ENCODE data around the gene SLC25A25.
"Not testable (repeated sequence)": the region's sequence is repeated elsewhere in the genome, so short reads cannot be mapped to it uniquely, and the experiment has no call there.

SLC25A25 gene

GRCh38 chr9:128127990-128128835, 60.2 kb downstream of the SLC25A25 start:
- DNase-seq: peak; percentile 84

DNA sequence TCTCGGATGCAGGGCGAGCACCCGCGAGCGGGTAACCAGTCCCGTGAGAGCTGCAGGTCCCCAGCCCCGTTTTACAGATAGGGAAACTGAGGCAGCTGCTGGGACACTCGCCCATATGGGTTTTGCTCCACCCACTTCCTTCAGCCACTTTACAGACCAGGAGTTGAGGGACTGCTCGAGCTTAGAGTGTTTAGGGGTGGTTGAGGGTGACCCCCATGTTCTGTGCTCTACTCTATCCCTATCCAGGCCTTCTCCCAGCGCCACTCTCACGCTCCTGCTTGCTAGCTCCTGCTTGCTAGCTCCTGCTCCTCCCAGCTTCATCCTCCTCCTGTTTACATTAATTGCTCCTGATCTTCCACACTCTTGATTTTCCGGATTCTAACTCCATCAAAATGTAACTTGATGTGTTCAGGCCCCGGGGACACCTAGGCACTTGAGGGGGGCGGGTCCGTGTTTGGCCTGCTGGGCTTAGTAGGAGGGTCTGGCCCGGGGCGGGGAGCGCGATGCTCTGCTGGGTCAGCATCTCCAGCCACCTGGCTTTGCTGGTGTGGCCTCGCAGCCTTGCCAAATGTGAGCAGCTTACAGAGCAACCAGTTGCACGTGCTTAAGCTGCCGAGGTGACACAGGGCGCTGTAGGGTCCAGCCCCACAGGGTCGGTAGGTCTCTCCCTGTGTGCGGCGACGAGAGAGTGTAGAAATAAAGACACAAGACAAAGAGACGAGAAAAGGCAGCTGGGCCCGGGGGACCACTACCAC, 61.0 kb downstream of the SLC25A25 start:
- no peak for DNase-seq

DNA sequence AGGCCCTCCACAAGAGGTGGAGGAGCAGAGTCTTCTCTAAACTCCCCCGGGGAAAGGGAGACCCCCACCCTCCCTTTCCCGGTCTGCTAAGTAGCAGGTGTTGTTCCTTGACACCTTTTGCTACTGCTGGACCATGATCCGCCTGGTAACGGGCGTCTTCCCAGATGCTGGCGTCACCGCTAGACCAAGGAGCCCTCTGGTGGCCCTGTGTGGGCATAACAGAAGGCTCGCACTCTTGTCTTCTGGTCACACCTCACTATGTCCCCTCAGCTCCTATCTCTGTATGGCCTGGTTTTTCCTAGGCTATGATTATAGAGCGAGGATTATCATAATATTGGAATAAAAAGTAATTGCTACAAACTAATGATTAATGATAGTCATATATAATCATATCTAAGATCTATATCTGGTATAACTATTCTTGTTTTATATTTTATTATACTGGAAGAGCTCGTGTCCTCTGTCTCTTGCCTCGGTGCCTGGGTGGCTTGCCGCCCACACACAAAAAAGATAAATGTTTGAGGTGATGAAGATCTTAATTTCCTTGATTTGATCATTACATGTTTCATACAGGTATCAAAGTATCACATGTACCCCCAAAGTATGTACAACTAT, 62.1 kb downstream of the SLC25A25 start:
- DNase-seq: not testable (repeated sequence)

- DNase-seq: not testable (repeated sequence)
Measured at GRCh38 chr9:128130651-128131050, 62.6 kb downstream of the SLC25A25 start.

DNA sequence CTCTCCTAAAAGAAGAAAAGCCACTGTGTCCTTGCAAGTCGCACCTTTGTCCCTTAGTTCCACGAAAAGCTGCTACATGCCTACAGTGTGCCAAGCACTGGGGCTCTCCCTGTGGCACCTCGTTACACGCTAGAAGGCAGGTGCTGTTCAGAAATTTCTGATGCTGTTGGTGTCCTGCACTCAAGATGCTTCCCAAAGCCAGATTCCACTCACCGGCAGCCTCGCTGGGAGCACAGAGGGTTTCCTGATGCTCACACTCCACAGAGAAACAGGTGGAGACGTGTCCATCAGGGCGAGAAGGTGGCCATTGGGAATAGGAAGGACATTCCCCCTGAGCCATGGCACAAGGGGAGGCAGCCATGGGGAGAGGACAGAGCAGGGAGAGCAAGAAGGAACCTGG, 63.3 kb downstream of the SLC25A25 start:
- DNase-seq: not testable (repeated sequence)

- DNase-seq: not testable (repeated sequence)
Measured at GRCh38 chr9:128132139-128132538, 64.1 kb downstream of the SLC25A25 start.

- DNase-seq: not testable (repeated sequence)
Measured at GRCh38 chr9:128135561-128135960, 67.5 kb downstream of the SLC25A25 start.

DNA sequence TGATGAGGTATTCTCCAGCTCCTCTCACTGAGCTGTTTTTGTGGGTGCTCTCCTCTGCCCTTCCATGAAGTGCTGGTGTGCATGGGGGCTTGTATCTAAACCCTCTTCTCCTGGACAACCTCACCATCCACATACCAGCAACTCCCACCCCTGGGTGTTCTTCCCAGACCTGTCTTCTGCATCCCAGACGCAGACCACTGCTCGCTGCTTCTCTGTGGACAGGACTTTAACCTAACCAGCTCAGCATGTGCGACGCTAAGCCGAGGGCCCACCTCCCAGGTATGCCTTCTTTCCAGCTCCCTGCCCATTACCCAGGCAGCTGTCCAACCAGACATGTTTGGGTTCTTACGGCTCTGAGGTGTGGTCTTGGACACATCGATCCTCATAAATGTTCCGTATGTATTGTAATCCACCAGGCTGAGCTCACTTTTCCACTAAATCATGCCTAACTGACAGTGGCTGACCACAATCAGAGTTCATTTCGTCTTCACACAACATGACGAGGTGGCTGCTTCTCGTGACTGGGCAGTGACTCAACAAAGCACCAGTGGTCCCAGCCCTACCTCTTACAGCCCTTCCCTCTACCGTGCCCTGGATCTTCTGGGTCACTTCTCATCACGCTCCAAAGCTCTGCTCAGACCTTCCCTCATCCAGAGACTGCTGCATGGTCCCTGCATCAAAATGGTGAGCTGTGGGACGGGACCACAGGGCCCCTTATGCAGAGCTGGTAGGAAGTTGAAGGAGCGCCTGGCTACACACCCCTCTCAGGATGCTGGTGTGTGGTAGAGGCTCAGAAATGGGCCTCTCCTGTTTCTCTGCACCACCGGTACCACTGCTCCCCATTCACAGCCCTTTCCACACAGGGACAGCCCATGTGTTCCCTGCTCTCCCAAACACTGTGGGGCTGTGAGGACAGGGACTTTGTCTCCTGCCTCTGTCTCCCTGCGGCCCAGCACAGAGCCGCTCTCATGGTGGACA, 69.1 kb downstream of the SLC25A25 start:
- no peak for DNase-seq

DNA sequence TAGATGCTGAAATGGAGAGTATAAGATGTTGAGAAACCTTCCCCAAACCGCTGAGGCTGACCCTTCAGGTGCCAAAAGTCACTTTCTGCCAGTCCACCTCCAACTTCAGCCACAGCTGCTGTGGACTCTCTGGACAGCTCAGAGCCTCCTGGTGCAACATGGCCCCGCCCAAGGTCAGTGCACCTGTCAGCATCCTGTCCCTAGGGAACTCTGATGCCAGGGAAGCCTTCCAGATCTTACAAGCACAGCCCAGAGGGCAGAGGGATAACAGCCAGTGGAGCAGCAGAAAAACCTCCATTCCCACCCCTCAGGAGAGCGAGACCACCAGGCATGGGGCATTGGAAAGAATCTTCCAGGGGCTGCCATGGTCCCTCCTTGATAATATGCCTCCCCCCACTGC, 70.0 kb downstream of the SLC25A25 start:
- DNase-seq: no peak

GRCh38 chr9:128139621-128140020, 71.6 kb downstream of the SLC25A25 start:
- DNase-seq: no peak

DNA sequence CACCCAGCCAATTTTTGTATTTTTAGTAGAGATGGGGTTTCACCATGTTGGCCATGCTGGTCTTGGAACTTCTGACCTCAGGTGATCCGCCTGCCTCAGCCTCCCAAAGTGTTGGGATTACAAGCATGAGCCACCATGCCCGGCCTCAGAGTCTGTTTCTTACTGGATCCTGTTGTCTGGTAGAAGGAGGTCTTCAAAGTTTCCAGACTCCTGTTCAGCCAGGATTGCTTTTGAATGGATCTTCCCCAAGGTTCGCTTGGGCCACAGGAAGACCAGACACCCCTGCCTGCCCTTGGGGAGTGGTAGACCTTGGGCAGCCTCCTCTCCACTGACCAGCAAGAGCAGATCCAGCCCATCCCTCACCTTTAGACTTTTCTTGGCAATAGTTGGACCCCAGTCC, 73.6 kb downstream of the SLC25A25 start:
- DNase-seq: no peak

- DNase-seq: no peak
Measured at GRCh38 chr9:128142061-128142460, 74.0 kb downstream of the SLC25A25 start.

DNA sequence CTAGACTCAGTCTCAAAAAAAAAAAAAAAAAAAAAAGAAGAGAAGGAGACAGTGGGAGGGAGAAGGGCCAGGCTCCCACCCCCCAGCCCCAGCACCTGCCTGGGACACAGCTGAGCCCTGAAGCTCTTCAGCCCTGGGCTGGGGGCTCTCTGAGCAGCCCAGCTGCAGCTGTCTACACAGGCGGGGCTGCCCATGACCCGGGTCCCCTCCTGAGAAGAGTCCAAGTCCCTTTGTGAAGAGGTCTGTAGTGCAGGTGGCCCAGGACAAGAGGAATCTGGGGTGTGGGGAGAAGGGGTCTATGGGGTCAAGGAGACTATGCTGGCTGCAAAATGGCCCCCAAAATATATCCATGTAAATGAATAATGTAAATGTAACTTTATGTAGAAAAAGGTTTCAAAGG, 74.6 kb downstream of the SLC25A25 start:
- DNase-seq: no peak

- DNase-seq: no peak
Measured at GRCh38 chr9:128143525-128144238, 75.7 kb downstream of the SLC25A25 start.

GRCh38 chr9:128144239-128145181, 76.5 kb downstream of the SLC25A25 start:
- DNase-seq: no peak

DNA sequence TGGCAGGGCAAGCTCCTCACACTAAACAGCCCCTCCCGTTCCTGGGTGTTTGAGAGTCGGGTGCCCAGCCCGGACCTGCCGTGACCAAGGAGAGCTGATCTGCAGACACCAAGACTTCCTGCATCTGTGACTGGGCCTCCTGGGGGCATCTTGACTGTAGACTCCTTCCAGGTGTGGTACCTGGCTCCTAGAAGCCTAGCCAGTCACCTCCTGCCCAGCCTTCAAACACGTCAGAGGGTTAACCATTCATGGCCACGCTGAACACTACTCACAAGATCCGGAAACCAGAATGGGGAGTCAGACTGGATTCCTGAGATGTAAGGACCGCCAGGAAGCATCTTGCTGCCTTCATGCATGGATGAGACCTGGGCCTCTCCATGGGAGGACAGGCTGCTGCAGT, 77.5 kb downstream of the SLC25A25 start:
- no peak for DNase-seq

- DNase-seq: no peak
Measured at GRCh38 chr9:128145951-128146351, 77.9 kb downstream of the SLC25A25 start.

GRCh38 chr9:128146591-128147120, 78.6 kb downstream of the SLC25A25 start:
- DNase-seq: no peak

DNA sequence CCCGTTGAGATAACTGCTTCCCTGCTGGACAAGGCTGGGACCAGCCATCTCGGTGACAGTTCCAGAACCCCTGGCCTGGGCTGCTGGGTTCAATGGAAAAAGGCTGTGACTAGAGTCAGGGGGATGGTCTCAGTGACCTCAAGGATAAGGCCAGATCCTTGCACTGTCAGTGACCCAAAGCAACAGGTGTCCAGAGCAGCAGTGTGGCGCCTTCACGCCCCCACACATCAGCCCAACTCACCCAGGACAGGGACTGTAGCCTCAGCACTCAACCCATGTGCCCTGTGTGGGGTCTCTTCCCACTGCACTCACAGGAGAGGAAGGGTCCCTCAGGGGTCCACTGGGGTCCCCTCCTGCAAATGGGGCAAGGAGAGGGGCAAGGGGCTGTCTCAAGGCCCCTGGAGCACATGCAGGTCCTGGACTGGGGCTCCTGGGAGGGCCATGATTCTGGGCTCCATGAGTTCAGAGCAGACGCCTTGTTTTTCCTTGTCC, 80.5 kb downstream of the SLC25A25 start:
- DNase-seq: no peak

Measured in NCI-H748 treated with DMSO at 0.1 percent for 48 hours (cell line).